GM18505 (cell line): ENCODE results near the gene MED12.
A peak's percentile ranks its signal among the peaks of the same experiment; 100 is the strongest.

ENCODE experiments used
- ATAC-seq: cut with Tn5 transposase; IDR thresholded peaks from one replicate; pipeline ENCODE4 v1.9.1; 2021; ENCODE audit not compliant: unreplicated experiment
- POLR2A ChIP-seq: IDR thresholded peaks from 4 replicates; pipeline ENCODE4 v1.6.1; 2011; ENCODE audit warnings: borderline replicate concordance; ENCODE audit not compliant: insufficient read depth, insufficient read length; ENCODE audit errors: extremely low read depth

MED12 gene

GRCh38 chrX:71118032-71118984, at the start of gene MED12:
MED12 (plus strand) TSS chrX:71118596; CDS start chrX:71118755, 159 bp downstream.
- TF ChIP-seq POLR2A = peak; percentile 80
- peak; percentile 86 for ATAC-seq

GRCh38 chrX:71070531-71070930, 47.9 kb upstream of the MED12 start:
- no peak for TF ChIP-seq POLR2A
- ATAC-seq = no peak

- no peak for ATAC-seq
- no peak for TF ChIP-seq POLR2A
These were observed 36.9 kb upstream of the MED12 start for GRCh38 chrX:71081330-71082123.

- no peak for TF ChIP-seq POLR2A
These were observed 36.2 kb upstream of the MED12 start for GRCh38 chrX:71082124-71082647.

GRCh38 chrX:71082822-71083221, 35.6 kb upstream of the MED12 start:
- TF ChIP-seq POLR2A = no peak
- no peak for ATAC-seq

More at GRCh38 chrX:71082124-71082647, 36.2 kb upstream of the MED12 start:
- no peak for ATAC-seq

GRCh38 chrX:71085900-71086299, 32.5 kb upstream of the MED12 start:
- ATAC-seq = no peak
- TF ChIP-seq POLR2A = no peak

GRCh38 chrX:71091263-71091662, 27.1 kb upstream of the MED12 start:
- no peak for TF ChIP-seq POLR2A
- ATAC-seq = no peak

GRCh38 chrX:71095033-71095432, 23.4 kb upstream of the MED12 start:
- ATAC-seq = no peak
- no peak for TF ChIP-seq POLR2A

- peak; percentile 53 for TF ChIP-seq POLR2A
- peak; percentile 83 for ATAC-seq
These were observed 22.8 kb upstream of the MED12 start, which contains the start of gene FOXO4 for GRCh38 chrX:71095555-71095980. FOXO4 (plus strand) TSS chrX:71095851; CDS start chrX:71096529, 678 bp downstream.

GRCh38 chrX:71095981-71096759, 22.2 kb upstream of the MED12 start:
- peak; percentile 18 for ATAC-seq
- TF ChIP-seq POLR2A = no peak

GRCh38 chrX:71096760-71097032, 21.7 kb upstream of the MED12 start:
- no peak for ATAC-seq

GRCh38 chrX:71098302-71098701, 20.1 kb upstream of the MED12 start:
- ATAC-seq = no peak

More at GRCh38 chrX:71096760-71097032, 21.7 kb upstream of the MED12 start:
- TF ChIP-seq POLR2A = no peak

More at GRCh38 chrX:71098302-71098701, 20.1 kb upstream of the MED12 start:
- no peak for TF ChIP-seq POLR2A
